DND-41 (cell line): ENCODE measurements around the gene RANBP9.

ENCODE experiments used
- ATAC-seq: fragments of 200-7000 bp; cut with Tn5 transposase; 3 replicates; pipeline ENCODE4 v1.9.1; 2021; ENCODE audit warnings: low read depth; ENCODE audit not compliant: insufficient read depth
- DNase-seq: peaks from one replicate; pipeline ENCODE4 v3.0.0-alpha.2; 2020
- H2AFZ ChIP-seq: 2 replicates; pipeline ENCODE4 v1.6.0; 2012; ENCODE audit warnings: low read depth, low read length
- H3K27ac ChIP-seq: 2 replicates; pipeline ENCODE4 v1.5.1; 2012; ENCODE audit warnings: low read length, inconsistent platforms
- H3K27me3 ChIP-seq: fragments of 200-600 bp; sonication (generic); 2 replicates; pipeline ENCODE4 v1.6.0; 2012; ENCODE audit warnings: low read length, mild to moderate bottlenecking, inconsistent platforms; ENCODE audit not compliant: insufficient read depth, poor library complexity
- H3K36me3 ChIP-seq: 2 replicates; pipeline ENCODE4 v1.5.1; 2012; ENCODE audit warnings: low read length, inconsistent platforms; ENCODE audit not compliant: insufficient read depth
- H3K4me1 ChIP-seq: 2 replicates; pipeline ENCODE4 v1.5.1; 2012; ENCODE audit warnings: mild to moderate bottlenecking, low read length; ENCODE audit not compliant: insufficient read depth
- H3K4me2 ChIP-seq: 2 replicates; pipeline ENCODE4 v1.6.0; 2012; ENCODE audit warnings: mild to moderate bottlenecking, moderate library complexity, low read length, inconsistent platforms; ENCODE audit not compliant: insufficient read depth
- H3K4me3 ChIP-seq, 2 experiments: fragments of 200-600 bp in 1 of 2; shearing (Covaris generic) in 1 of 2; 2 replicates each; pipeline ENCODE4 v1.5.1; 2012 to 2016; ENCODE audit warnings: inconsistent platforms in 2 of 2, low read length in 2 of 2, mild to moderate bottlenecking in 2 of 2, low read depth in 1 of 2, moderate library complexity in 1 of 2
- H3K79me2 ChIP-seq: 2 replicates; pipeline ENCODE4 v1.6.0; 2012; ENCODE audit warnings: low read length, inconsistent platforms; ENCODE audit not compliant: insufficient read depth
- H3K9ac ChIP-seq: 2 replicates; pipeline ENCODE4 v1.6.0; 2012; ENCODE audit warnings: low read depth, mild to moderate bottlenecking, inconsistent platforms, low read length, moderate library complexity
- H3K9me3 ChIP-seq: 2 replicates; pipeline ENCODE4 v1.5.1; 2012; ENCODE audit warnings: low read length, moderate library complexity, mild to moderate bottlenecking, inconsistent platforms; ENCODE audit not compliant: insufficient read depth, severe bottlenecking
- H4K20me1 ChIP-seq: 2 replicates; pipeline ENCODE4 v1.6.0; 2012; ENCODE audit warnings: low read length; ENCODE audit not compliant: insufficient read depth
- CTCF ChIP-seq: IDR thresholded peaks from 2 replicates; pipeline ENCODE4 v1.5.1; 2012; ENCODE audit warnings: borderline replicate concordance, low read length, moderate library complexity, mild to moderate bottlenecking; ENCODE audit not compliant: poor library complexity, severe bottlenecking; ENCODE audit errors: extremely low read depth
- EZH2 ChIP-seq: IDR thresholded peaks from 3 replicates; pipeline ENCODE4 v1.6.1; 2012; ENCODE audit warnings: borderline replicate concordance, low read depth, mild to moderate bottlenecking, moderate library complexity, low read length, inconsistent platforms; ENCODE audit not compliant: severe bottlenecking

RANBP9 gene

GRCh38 chr6:13710552-13711323 lies 897 bp downstream of the RANBP9 start:
- TF ChIP-seq CTCF (no peak), EZH2 (no peak)
- H3K36me3 ChIP-seq: no peaks in the 10 kb centered on the region; the same call in 1 of the 2 replicates
- H3K27me3 ChIP-seq: no peaks in the 10 kb centered on the region
- peak overlapping the region; percentile 65 for H3K4me2 ChIP-seq
- ATAC-seq (no peak), DNase-seq (peak; percentile 42)
- H3K79me2 ChIP-seq: peaks cover 71% of the 10 kb centered on the region
- 0 out of 2 replicates have a peak overlapping the region, but pooled peaks have one; percentile 33 for H2AFZ ChIP-seq
- peaks cover 45% of the 10 kb centered on the region for H4K20me1 ChIP-seq
- H3K9me3 ChIP-seq: no peaks in the 10 kb centered on the region
- peak overlapping the region; percentile 66 for H3K27ac ChIP-seq
- peaks cover 38% of the 10 kb centered on the region for H3K4me1 ChIP-seq
- peak overlapping the region; percentile 77 for H3K9ac ChIP-seq
- peak overlapping the region; percentile 62 to 87 for H3K4me3 ChIP-seq

GRCh38 chr6:13709689-13710551 lies 1.7 kb downstream of the RANBP9 start:
- TF ChIP-seq CTCF (no peak), EZH2 (no peak)
- H3K9ac ChIP-seq: peak overlapping the region; percentile 77
- peak overlapping the region; percentile 62 to 87 for H3K4me3 ChIP-seq
- peaks cover 79% of the 10 kb centered on the region for H3K79me2 ChIP-seq
- H2AFZ ChIP-seq: no peak overlapping the region
- peak; percentile 45 for DNase-seq
- no peaks in the 10 kb centered on the region for H3K27me3 ChIP-seq
- peak overlapping the region; percentile 66 for H3K27ac ChIP-seq
- peaks cover 38% of the 10 kb centered on the region for H3K4me1 ChIP-seq
- peaks cover 3% of the 10 kb centered on the region for H3K36me3 ChIP-seq
- peaks cover 48% of the 10 kb centered on the region for H4K20me1 ChIP-seq
- no peak for ATAC-seq
- H3K4me2 ChIP-seq: peak overlapping the region; percentile 65
- H3K9me3 ChIP-seq: no peaks in the 10 kb centered on the region

- peaks cover 60% of the 10 kb centered on the region for H4K20me1 ChIP-seq
- H3K4me2 ChIP-seq: peak overlapping the region; percentile 65
- peaks cover 14% of the 10 kb centered on the region for H3K36me3 ChIP-seq
- peaks cover 91% of the 10 kb centered on the region for H3K79me2 ChIP-seq
- no peak for TF ChIP-seq CTCF
- no peak for TF ChIP-seq EZH2
- H3K27ac ChIP-seq: peak overlapping the region; percentile 66; the same call in 1 of the 2 replicates
- DNase-seq: peak; percentile 22
- no peaks in the 10 kb centered on the region for H3K27me3 ChIP-seq
- H3K9ac ChIP-seq: peak overlapping the region; percentile 77
- peak overlapping the region; percentile 62 to 87; a peak in 3 of 4 replicates for H3K4me3 ChIP-seq
- peaks cover 42% of the 10 kb centered on the region for H3K4me1 ChIP-seq
- H3K9me3 ChIP-seq: no peaks in the 10 kb centered on the region
- ATAC-seq: no peak
- H2AFZ ChIP-seq: no peak overlapping the region
Observed at GRCh38 chr6:13708736-13709135, 2.9 kb downstream of the RANBP9 start.
